ENCODE measurements around the gene EVI5.

EVI5 gene

GRCh38 chr1:92804721-92805201 lies 19.9 kb upstream of the EVI5 start:
- H2AFZ ChIP-seq (ENCODE audit: low read length): no peak overlapping the region
- H4K20me1 ChIP-seq (ENCODE audit: insufficient read depth, low read length): no peaks in the 10 kb centered on the region
- no peaks in the 10 kb centered on the region; the same call in 1 of the 2 replicates for H3K27me3 ChIP-seq (ENCODE audit: insufficient read depth, low read length)
- no peaks in the 10 kb centered on the region for H3F3A ChIP-seq (ENCODE audit: insufficient read depth, low read length)
- TF ChIP-seq CTCF (IDR thresholded peaks at IDR 0.05; ENCODE audit: low read length): no peak
- no peak for TF ChIP-seq EZH2 (IDR thresholded peaks at IDR 0.05; ENCODE audit: borderline replicate concordance, low read length)
- H3K4me1 ChIP-seq (ENCODE audit: insufficient read depth, low read length, severe bottlenecking): no peaks in the 10 kb centered on the region
- no peak overlapping the region for H3K9ac ChIP-seq (ENCODE audit: low read length)
- no peak overlapping the region for H3K4me2 ChIP-seq (ENCODE audit: low read length)
- H3K36me3 ChIP-seq (ENCODE audit: insufficient read depth, low read length): no peaks in the 10 kb centered on the region
- peaks cover 7% of the 10 kb centered on the region for H3K9me3 ChIP-seq (ENCODE audit: low read length)
- no peaks in the 10 kb centered on the region for H3K79me2 ChIP-seq (ENCODE audit: insufficient read depth, low read length)
- no peak overlapping the region for H3K27ac ChIP-seq (ENCODE audit: low read depth, low read length, poor library complexity, severe bottlenecking)
- no peaks in the 10 kb centered on the region for H3K9me2 ChIP-seq (ENCODE audit: low read depth, low read length)
- no peak overlapping the region for H3K4me3 ChIP-seq (ENCODE audit: low read depth, low read length, poor library complexity, severe bottlenecking)

- Histone ChIP-seq H2AFZ (ENCODE audit: low read length) (no peak overlapping the region), H3K9ac (ENCODE audit: low read length) (no peak overlapping the region), H3K4me1 (ENCODE audit: insufficient read depth, low read length, severe bottlenecking) (no peaks in the 10 kb centered on the region), H3K79me2 (ENCODE audit: insufficient read depth, low read length) (no peaks in the 10 kb centered on the region), H3K36me3 (ENCODE audit: insufficient read depth, low read length) (no peaks in the 10 kb centered on the region), H3F3A (ENCODE audit: insufficient read depth, low read length) (no peaks in the 10 kb centered on the region), H3K9me3 (ENCODE audit: low read length) (peaks cover 7% of the 10 kb centered on the region), H4K20me1 (ENCODE audit: insufficient read depth, low read length) (no peaks in the 10 kb centered on the region), H3K27me3 (ENCODE audit: insufficient read depth, low read length) (no peaks in the 10 kb centered on the region; the same call in 1 of the 2 replicates), H3K9me2 (ENCODE audit: low read depth, low read length) (no peaks in the 10 kb centered on the region), H3K4me3 (ENCODE audit: low read depth, low read length, poor library complexity, severe bottlenecking) (no peak overlapping the region), H3K4me2 (ENCODE audit: low read length) (no peak overlapping the region), H3K27ac (ENCODE audit: low read depth, low read length, poor library complexity, severe bottlenecking) (no peak overlapping the region)
- no peak for TF ChIP-seq CTCF (IDR thresholded peaks at IDR 0.05; ENCODE audit: low read length)
- no peak for TF ChIP-seq EZH2 (IDR thresholded peaks at IDR 0.05; ENCODE audit: borderline replicate concordance, low read length)
Measured at GRCh38 chr1:92803140-92803887, 18.4 kb upstream of the EVI5 start.

GRCh38 chr1:92797961-92798360 lies 13.1 kb upstream of the EVI5 start:
- Histone ChIP-seq H3F3A (ENCODE audit: insufficient read depth, low read length) (no peaks in the 10 kb centered on the region), H3K9ac (ENCODE audit: low read length) (no peak overlapping the region), H3K27me3 (ENCODE audit: insufficient read depth, low read length) (no peaks in the 10 kb centered on the region), H3K9me3 (ENCODE audit: low read length) (no peaks in the 10 kb centered on the region), H3K9me2 (ENCODE audit: low read depth, low read length) (no peaks in the 10 kb centered on the region), H3K36me3 (ENCODE audit: insufficient read depth, low read length) (no peaks in the 10 kb centered on the region), H2AFZ (ENCODE audit: low read length) (no peak overlapping the region), H3K27ac (ENCODE audit: low read depth, low read length, poor library complexity, severe bottlenecking) (no peak overlapping the region), H3K4me1 (ENCODE audit: insufficient read depth, low read length, severe bottlenecking) (no peaks in the 10 kb centered on the region), H3K4me3 (ENCODE audit: low read depth, low read length, poor library complexity, severe bottlenecking) (no peak overlapping the region), H4K20me1 (ENCODE audit: insufficient read depth, low read length) (no peaks in the 10 kb centered on the region), H3K4me2 (ENCODE audit: low read length) (no peak overlapping the region), H3K79me2 (ENCODE audit: insufficient read depth, low read length) (no peaks in the 10 kb centered on the region)
- TF ChIP-seq CTCF (IDR thresholded peaks at IDR 0.05; ENCODE audit: low read length): no peak
- TF ChIP-seq EZH2 (IDR thresholded peaks at IDR 0.05; ENCODE audit: borderline replicate concordance, low read length): no peak

Data from OCI-LY1 (cell line).